Fibroblast of peridontal ligament (primary cell): ENCODE results near the gene CLASP1.
A peak's percentile ranks its signal among the peaks of the same experiment; 100 is the strongest.
"Not testable (repeated sequence)": the region's sequence is repeated elsewhere in the genome, so short reads cannot be mapped to it uniquely, and the experiment has no call there.

ENCODE experiments used
- DNase-seq: peaks from one replicate; pipeline ENCODE4 v3.0.0-alpha.2; 2010; ENCODE audit errors: extremely low read depth

Gene CLASP1

DNA sequence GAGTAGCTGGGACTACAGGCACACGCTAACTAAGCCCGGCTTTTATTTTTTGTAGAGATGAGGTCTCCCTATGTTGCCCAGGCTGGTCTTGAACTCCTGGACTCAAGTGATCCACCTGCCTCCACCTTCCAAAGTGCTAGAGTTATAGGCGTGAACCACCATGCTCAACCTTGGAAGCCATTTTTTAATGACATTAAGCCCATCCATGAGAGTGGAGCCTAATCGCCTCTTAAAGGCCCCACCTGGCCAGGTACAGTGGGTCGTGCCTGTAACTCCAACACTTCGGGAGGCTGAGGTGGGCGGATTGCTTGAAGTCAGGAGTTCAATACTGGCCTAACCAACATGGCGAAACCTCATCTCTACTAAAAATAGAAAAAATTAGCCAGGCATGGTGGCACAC lies 322.6 kb downstream of the CLASP1 start:
- DNase-seq: no peak

DNA sequence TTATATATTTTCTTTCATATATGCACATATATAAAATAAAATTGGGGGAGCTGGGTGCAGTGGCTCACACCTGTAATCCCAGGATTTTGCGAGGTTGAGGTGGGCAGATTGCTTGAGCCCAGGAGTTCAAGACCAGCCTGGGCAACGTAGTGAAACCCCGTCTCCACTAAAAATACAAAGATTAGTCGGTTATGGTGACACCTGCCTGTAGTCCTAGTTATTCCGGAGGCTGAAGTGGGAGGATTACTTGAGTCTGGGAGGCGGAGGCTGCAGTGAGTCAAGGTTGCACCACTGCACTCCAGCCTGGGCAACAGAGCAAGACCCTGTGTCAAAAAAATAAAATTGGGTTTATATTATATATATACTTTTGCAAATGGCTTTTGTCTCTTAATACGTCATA lies 324.7 kb downstream of the CLASP1 start:
- no peak for DNase-seq

DNA sequence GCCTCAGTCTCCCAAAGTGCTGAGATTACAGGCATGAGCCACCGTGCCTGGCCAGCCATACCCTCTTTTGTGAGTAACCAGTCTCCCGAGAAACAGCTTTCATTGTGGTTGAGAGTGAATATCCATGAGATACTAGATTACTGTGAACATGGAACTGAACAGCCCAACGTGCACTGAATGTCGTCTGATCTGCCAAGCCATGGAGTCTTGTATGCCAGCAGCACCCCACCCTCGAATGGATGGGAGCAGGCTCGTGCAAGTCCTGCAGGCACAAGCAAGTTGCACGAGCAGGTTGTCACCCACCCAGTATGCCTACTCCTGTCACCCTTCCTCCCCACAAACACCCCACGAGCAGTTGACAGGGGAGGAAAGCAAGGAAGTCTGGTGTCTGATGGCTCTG lies 327.8 kb downstream of the CLASP1 start:
- no peak for DNase-seq

DNA sequence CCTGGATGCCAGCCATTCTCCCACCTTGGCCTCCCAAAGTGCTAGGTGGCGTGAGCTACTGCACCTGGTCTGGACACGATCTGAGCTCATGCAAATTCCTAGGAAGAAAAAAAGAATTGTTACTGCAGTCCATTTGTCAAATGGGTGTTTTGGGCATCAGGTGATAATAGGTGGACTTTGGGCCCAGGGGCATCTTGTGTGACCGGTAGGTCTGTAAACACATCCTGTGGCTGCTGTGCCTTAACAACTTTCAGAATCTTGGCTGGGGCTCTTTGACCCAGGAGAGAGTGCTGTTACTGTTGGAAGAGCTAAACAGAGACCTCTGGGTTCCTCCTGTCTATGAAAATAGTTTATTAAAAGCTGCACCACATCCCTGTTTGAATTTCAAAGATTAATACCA lies 329.3 kb downstream of the CLASP1 start:
- DNase-seq: no peak

DNA sequence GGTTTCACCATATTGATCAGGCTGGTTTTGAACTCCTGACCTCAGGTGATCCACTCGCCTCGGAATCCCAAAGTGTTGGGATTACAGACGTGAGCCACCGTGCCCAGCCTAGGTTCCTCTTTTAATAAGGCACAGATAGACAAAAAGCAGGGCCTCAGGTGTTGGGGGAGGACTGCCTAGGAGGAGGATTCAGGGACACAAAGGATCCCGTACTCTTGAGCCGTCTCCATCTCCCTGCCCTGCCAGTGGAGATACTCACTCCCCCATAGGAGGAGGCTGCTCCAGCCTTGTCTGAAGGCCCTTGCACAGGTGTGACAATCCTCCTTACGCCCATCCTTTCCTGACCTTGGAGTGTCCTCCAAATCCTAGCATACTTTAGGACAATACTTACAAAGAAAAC lies 332.3 kb downstream of the CLASP1 start:
- no peak for DNase-seq

DNA sequence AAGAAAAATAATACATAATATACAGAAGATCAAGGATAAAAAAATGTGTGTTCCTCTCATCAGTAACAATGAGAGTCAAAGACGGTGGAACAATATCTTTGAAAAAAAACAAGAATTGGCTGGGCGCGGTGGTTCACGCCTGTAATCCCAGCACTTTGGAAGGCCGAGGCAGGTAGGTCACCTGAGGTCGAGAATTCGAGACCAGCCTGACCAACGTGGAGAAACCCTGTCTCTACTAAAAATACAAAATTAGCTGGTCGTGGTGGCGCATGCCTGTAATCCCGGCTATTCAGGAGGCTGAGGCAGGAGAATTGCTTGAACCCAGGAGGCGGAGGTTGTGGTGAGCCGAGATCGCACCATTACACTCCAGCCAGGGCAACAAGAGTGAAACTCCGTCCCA lies 335.6 kb downstream of the CLASP1 start:
- DNase-seq: not testable (repeated sequence)

GRCh38 chr2:121309801-121310200 lies 339.5 kb downstream of the CLASP1 start:
- no peak for DNase-seq

DNA sequence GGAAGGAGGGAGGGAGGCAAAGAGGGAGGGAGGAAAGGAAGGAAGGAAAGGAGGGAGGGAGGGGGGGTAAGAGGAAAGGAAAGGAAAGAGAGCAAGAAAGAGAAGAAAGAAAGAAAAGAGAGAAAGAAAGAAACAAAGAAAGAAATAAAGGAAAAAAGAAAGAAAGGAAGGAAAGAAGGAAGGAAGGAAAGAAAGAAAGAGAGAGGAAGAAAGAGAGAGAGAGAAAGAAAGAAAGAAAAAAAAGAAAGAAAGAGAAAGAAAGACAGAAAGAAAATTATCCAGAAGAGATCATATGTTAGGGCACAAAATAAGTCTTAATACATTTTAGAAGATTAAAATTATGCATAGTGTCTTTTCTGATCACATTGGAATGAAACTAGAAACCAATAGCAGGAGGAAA lies 339.9 kb downstream of the CLASP1 start:
- no peak for DNase-seq

DNA sequence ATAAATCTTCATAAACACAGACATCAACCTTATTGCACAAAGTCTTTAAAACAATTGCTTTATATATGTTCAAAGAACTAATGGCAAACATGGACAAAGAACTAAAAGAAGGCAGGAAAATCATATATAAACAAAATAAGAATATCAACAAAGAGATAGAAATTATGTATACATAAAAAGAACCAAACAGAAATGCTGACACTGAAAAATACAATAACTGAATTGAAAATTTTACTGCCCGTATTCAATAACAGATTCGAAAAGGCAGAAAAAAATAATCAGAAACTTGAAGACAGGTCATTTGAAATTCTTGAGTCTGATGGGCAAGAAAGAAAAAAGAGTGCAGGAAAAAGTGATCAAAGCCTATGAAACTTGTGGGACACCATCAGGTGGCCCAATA lies 342.2 kb downstream of the CLASP1 start:
- no peak for DNase-seq

DNA sequence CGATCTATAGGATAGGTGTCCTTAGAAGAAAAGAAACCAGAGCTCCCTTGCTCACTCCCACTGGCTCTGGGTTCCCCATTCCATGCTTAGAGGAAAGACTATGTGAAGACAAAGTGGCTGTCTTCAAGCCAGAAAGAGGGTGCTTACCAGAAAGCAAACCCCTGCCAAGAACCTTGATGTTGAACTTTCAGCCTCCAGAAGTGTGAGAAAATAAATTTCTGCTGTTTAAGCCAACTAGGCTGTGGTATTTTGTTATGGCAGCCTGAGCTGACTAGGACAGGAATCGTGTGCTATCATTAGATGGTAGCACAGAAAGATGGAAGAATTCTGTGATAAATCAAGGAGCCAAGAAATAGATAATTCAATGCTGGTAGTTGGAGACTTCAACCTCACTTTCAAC lies 344.3 kb downstream of the CLASP1 start:
- DNase-seq: no peak

GRCh38 chr2:121303531-121304263 lies 345.6 kb downstream of the CLASP1 start:
- DNase-seq: no peak

GRCh38 chr2:121301190-121301589 lies 348.1 kb downstream of the CLASP1 start:
- not testable (repeated sequence) for DNase-seq

GRCh38 chr2:121298476-121298875 lies 350.8 kb downstream of the CLASP1 start:
- DNase-seq: no peak

DNA sequence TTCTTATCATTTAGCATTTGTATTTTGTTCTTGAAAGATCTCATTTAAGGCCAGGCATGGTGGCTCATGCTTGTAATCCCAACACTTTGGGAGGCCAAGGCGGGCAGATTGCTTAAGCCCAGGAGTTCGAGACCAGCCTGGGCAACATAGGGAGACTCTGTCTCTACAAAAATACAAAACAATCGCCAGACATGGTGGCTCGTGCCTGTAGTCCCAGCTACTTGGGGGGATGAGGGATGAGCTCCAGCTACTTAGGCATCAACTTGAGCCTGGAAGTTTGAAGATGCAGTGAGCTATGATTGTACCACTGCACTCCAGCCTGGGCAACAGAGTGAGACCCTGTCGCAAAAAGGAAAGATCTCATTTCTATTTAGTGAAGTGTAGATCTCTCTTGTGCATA lies 351.4 kb downstream of the CLASP1 start:
- DNase-seq: not testable (repeated sequence)

DNA sequence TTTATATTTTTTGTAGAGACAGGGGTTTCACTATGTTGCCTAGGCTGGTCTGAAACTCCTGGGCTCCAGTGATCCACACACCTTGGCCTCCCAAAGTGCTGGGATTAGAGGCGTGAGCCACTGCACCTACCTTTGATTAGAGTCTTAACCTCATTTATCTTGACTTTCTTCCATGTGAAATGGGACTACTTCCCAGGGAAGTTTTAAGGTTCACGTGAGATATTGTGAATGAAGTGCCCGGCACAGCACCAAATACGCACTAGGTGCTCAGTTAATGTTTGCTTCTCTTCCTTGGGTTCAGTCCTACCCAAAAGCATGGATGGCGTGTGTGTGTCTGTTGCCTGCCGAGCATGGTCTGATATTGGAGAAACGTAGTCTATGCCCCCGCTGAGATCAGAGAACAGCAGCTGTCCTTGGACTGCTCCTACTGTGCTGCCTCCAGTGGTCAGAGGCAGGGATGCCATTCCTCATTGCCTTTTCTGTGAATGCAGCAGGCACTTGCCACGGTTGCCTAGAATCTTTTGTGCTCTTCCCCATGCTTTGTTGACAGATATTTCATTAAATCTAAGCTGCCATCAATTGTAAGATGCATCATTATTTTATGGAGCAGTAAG lies 351.9 kb downstream of the CLASP1 start:
- peak; percentile 6 for DNase-seq

- no peak for DNase-seq
These were observed 353.2 kb downstream of the CLASP1 start for GRCh38 chr2:121295911-121296650.

DNA sequence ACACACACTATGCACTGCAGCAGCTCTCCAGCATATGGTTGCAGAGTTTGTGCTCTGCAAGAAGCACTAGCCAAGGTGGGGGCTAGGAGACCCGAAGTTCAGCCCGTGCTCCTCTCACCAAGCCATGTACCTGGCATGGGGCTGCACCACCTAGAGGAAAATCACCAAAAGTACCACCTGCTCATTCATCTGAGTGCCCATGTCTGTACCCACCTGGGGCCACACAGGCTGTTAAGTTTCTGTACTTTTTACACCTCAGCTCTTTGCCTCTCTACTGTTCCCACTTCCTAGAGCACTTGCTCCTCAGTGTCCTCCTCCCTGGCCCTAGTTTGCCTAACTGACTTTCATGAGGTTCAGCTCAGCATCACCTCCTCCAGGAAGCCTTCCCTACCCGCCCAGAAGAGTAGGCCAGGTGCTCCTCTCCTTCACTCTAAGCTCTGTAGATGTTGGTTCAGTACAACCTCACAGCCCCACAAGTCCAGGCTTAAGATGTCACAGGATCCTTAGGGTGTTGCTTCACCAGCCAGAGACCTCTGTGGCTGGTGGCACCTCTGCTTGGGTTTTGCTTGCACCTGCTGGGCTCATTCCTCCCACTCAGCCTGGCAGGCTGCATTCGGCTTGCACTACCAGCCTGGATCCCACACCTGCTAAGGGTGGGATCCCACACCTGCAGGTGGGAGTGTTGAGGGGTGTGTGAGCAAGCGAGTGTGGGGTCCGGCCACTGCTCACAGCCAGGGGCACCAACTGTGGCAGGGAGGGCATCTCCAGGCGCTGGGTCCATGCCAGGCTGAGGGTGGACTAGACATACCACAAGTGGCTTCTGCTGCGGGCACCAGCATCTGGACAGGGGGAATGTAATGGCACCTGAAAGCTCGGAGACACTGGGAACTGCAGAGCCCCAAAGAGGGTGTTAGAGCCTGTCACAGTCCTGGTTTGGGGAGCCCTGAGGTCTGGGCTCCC lies 354.1 kb downstream of the CLASP1 start:
- no peak for DNase-seq

DNA sequence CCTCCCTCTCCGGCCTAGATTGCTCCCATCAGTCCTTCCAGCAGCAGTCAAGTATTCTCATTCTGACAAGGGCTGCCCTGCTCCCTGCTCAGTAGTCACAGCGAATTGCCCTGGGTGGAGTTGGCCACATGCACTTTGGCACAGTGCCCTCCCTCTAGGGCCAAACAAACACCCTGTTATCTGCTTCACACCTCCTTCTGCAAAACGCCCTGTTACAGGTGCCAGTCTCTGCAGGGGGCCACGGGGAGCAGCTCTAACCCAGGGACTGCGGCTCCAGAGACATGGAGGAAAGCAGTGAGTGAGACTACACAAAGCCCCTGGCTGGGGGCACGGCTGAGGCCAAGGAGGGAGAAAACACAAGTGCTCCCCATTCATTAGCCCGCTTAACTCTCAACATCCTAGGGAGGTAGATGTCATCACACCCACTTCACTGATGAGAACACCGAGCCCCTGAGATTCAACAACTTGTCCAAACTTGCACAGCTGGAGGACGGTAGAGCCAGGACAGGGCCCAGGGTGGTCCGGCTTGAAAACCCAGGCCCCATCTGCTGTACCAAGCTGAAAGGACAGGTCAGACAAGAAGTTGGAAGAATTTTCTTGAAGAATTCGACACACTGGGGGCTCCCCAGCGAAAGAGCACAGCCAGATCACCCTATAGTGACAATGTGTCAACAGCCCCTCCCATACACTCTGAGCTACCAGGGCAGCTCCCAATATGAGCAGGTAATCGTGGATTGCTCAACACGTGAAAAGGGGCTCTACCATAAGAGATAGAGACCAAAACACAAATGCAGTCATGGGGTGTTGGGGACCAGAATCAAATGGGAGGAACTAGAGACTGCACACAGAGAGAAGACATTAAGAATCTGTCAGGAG lies 355.6 kb downstream of the CLASP1 start:
- no peak for DNase-seq

- no peak for DNase-seq
These were observed 358.0 kb downstream of the CLASP1 start for GRCh38 chr2:121291251-121291580.

DNA sequence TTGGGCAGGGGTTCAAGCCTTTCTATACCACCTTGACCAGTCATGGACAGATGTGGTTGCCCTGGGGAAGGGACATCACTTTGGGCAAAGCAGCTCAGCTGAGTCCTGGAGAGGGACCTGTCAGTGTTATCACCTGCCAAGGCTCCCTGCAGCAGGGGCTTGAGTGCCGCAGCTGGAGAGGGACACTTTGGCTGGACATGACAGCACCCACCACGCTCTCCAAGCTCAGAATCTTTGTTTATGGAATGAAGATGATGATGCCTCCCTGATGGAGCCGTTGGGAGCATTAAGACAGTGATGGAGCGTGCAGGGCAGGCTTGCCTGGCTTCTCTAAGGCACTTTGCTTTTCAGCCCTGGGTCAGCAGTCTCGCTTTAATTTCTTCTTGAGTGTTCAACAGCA lies 360.0 kb downstream of the CLASP1 start:
- no peak for DNase-seq
